ENCODE measurements around the gene IDH3G.
A peak's percentile ranks its signal among the peaks of the same experiment; 100 is the strongest.

IDH3G gene

GRCh38 chrX:153740631-153741222 is 53.4 kb downstream of the IDH3G start:
- H2BK120ac ChIP-seq (ENCODE audit: low read depth, low read length): no peak overlapping the region

DNA sequence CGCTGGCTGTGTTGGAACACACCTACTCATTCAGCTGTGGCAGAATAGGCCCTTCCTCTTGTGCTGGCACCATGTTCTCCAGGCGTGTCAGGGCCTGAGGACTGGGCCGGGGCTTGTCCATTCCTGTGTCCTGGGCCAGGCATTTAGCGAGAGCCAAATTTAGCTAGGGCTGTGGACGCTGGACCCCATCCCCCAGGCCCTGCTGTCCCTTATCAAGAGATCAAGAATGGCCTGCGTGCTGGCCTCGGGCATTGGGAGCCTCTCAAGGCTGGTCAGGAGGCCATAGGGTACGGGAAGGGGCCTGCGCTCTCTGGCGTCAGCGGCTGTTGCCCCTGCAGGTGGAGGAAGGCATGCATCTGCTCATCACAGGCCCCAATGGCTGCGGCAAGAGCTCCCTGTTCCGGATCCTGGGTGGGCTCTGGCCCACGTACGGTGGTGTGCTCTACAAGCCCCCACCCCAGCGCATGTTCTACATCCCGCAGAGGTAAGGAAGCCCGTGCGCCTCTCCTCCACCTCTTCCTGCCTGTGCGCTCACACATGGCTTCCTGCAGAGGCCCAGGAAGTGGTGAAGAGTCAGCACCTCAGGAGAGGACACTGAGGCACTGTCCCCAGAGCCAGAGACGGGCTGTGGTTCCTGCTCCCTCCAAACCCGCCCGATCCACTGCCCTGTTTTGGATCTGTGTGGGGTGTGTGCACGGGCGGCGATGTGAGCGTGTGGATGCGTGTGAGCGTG is 54.3 kb downstream of the IDH3G start:
- Histone ChIP-seq H2AFZ (ENCODE audit: low read depth, low read length) (no peak overlapping the region), H3K4me1 (ENCODE audit: control insufficient read depth, insufficient read depth, low read depth, low read length) (peaks cover 5% of the 10 kb centered on the region), H2BK12ac (ENCODE audit: low read length in 2 of 2) (no peak overlapping the region), H2BK5ac (ENCODE audit: low read depth, low read length, poor library complexity, severe bottlenecking) (no peak overlapping the region), H3K4me2 (ENCODE audit: low read length, poor library complexity, severe bottlenecking) (no peak overlapping the region), H2BK120ac (ENCODE audit: low read depth, low read length) (no peak overlapping the region), H4K91ac (ENCODE audit: low read length) (no peak overlapping the region), H3K4ac (ENCODE audit: low read depth in 1 of 2, low read length in 2 of 2) (no peak overlapping the region), H4K8ac (ENCODE audit: low read length) (no peak overlapping the region), H2AK5ac (ENCODE audit: low read length, severe bottlenecking) (no peak overlapping the region), H2BK15ac (ENCODE audit: low read depth, poor library complexity, severe bottlenecking) (no peak overlapping the region), H3K9me3 (ENCODE audit: control insufficient read depth, low read length) (peaks cover 5% of the 10 kb centered on the region), H3K36me3 (ENCODE audit: control insufficient read depth in 1 of 2, insufficient read depth in 2 of 2, low read depth in 1 of 2, low read length in 2 of 2) (peaks cover 11 to 32% of the 10 kb centered on the region in 2 experiments), H3K27me3 (ENCODE audit: control insufficient read depth in 1 of 2, insufficient read depth in 1 of 2, low read length in 2 of 2) (no peaks in the 10 kb centered on the region), H3K18ac (ENCODE audit: low read depth in 1 of 2, low read length in 2 of 2) (peak overlapping the region in 1 of 2 experiments; percentile 24), H3K14ac (ENCODE audit: low read length in 2 of 2) (no peak overlapping the region), H3K9ac (ENCODE audit: low read length) (no peak overlapping the region), H3K4me3 (ENCODE audit: insufficient read depth in 1 of 2, low read depth in 1 of 2, low read length in 2 of 2) (no peak overlapping the region), H3K27ac (ENCODE audit: low read length, poor library complexity, severe bottlenecking) (no peak overlapping the region), H3K23ac (ENCODE audit: low read length in 2 of 2) (no peak overlapping the region), H3K79me1 (replicated peaks; ENCODE audit: low read length, poor library complexity, severe bottlenecking) (no peaks in the 10 kb centered on the region)
- DNase-seq: no peak
- WGBS: 92% methylated on average over 26 of the region's 29 CpGs

More at GRCh38 chrX:153740631-153741222, 53.4 kb downstream of the IDH3G start:
- Histone ChIP-seq H3K79me1 (replicated peaks; ENCODE audit: low read length, poor library complexity, severe bottlenecking) (no peaks in the 10 kb centered on the region), H3K18ac (ENCODE audit: low read depth in 1 of 2, low read length in 2 of 2) (no peak overlapping the region), H3K27ac (ENCODE audit: low read length, poor library complexity, severe bottlenecking) (no peak overlapping the region), H3K4me2 (ENCODE audit: low read length, poor library complexity, severe bottlenecking) (no peak overlapping the region), H3K23ac (ENCODE audit: low read length in 2 of 2) (no peak overlapping the region), H2BK15ac (ENCODE audit: low read depth, poor library complexity, severe bottlenecking) (no peak overlapping the region), H2BK12ac (ENCODE audit: low read length in 2 of 2) (no peak overlapping the region), H3K4me3 (ENCODE audit: insufficient read depth in 1 of 2, low read depth in 1 of 2, low read length in 2 of 2) (no peak overlapping the region), H2AK5ac (ENCODE audit: low read length, severe bottlenecking) (no peak overlapping the region), H2BK5ac (ENCODE audit: low read depth, low read length, poor library complexity, severe bottlenecking) (no peak overlapping the region), H4K8ac (ENCODE audit: low read length) (no peak overlapping the region), H3K4ac (ENCODE audit: low read depth in 1 of 2, low read length in 2 of 2) (no peak overlapping the region), H2AFZ (ENCODE audit: low read depth, low read length) (no peak overlapping the region), H3K4me1 (ENCODE audit: control insufficient read depth, insufficient read depth, low read depth, low read length) (peaks cover 5% of the 10 kb centered on the region), H3K9me3 (ENCODE audit: control insufficient read depth, low read length) (peaks cover under 1% of the 10 kb centered on the region), H4K91ac (ENCODE audit: low read length) (no peak overlapping the region), H3K36me3 (ENCODE audit: control insufficient read depth in 1 of 2, insufficient read depth in 2 of 2, low read depth in 1 of 2, low read length in 2 of 2) (peaks cover 11 to 32% of the 10 kb centered on the region in 2 experiments), H3K9ac (ENCODE audit: low read length) (no peak overlapping the region), H3K27me3 (ENCODE audit: control insufficient read depth in 1 of 2, insufficient read depth in 1 of 2, low read length in 2 of 2) (no peaks in the 10 kb centered on the region), H3K14ac (ENCODE audit: low read length in 2 of 2) (no peak overlapping the region)
- over 99% methylated on average over 9 of the region's 16 CpGs for WGBS
- DNase-seq: no peak

- peaks cover 7% of the 10 kb centered on the region for H3K9me3 ChIP-seq (ENCODE audit: control insufficient read depth, low read length)
- H2AK5ac ChIP-seq (ENCODE audit: low read length, severe bottlenecking): no peak overlapping the region
- no peak overlapping the region for H3K9ac ChIP-seq (ENCODE audit: low read length)
- H3K4me3 ChIP-seq (ENCODE audit: insufficient read depth in 1 of 2, low read depth in 1 of 2, low read length in 2 of 2): no peak overlapping the region
- no peak overlapping the region for H3K14ac ChIP-seq (ENCODE audit: low read length in 2 of 2)
- H2AFZ ChIP-seq (ENCODE audit: low read depth, low read length): no peak overlapping the region
- no peak overlapping the region for H2BK120ac ChIP-seq (ENCODE audit: low read depth, low read length)
- H2BK5ac ChIP-seq (ENCODE audit: low read depth, low read length, poor library complexity, severe bottlenecking): no peak overlapping the region
- DNase-seq: no peak
- no peak overlapping the region for H3K18ac ChIP-seq (ENCODE audit: low read depth in 1 of 2, low read length in 2 of 2)
- H3K79me1 ChIP-seq (replicated peaks; ENCODE audit: low read length, poor library complexity, severe bottlenecking): no peaks in the 10 kb centered on the region
- H4K8ac ChIP-seq (ENCODE audit: low read length): no peak overlapping the region
- H3K23ac ChIP-seq (ENCODE audit: low read length in 2 of 2): no peak overlapping the region
- no peak overlapping the region for H4K91ac ChIP-seq (ENCODE audit: low read length)
- 91% methylated on average over 21 of the region's 27 CpGs for WGBS
- peaks cover 11 to 39% of the 10 kb centered on the region in 2 experiments for H3K36me3 ChIP-seq (ENCODE audit: control insufficient read depth in 1 of 2, insufficient read depth in 2 of 2, low read depth in 1 of 2, low read length in 2 of 2)
- H3K27me3 ChIP-seq (ENCODE audit: control insufficient read depth in 1 of 2, insufficient read depth in 1 of 2, low read length in 2 of 2): no peaks in the 10 kb centered on the region
- peaks cover under 1% of the 10 kb centered on the region for H3K4me1 ChIP-seq (ENCODE audit: control insufficient read depth, insufficient read depth, low read depth, low read length)
- no peak overlapping the region for H3K4me2 ChIP-seq (ENCODE audit: low read length, poor library complexity, severe bottlenecking)
- H2BK15ac ChIP-seq (ENCODE audit: low read depth, poor library complexity, severe bottlenecking): no peak overlapping the region
- H3K4ac ChIP-seq (ENCODE audit: low read depth in 1 of 2, low read length in 2 of 2): no peak overlapping the region
- H3K27ac ChIP-seq (ENCODE audit: low read length, poor library complexity, severe bottlenecking): no peak overlapping the region
- no peak overlapping the region for H2BK12ac ChIP-seq (ENCODE audit: low read length in 2 of 2)
These were observed 56.0 kb downstream of the IDH3G start for GRCh38 chrX:153738056-153738605.

DNA sequence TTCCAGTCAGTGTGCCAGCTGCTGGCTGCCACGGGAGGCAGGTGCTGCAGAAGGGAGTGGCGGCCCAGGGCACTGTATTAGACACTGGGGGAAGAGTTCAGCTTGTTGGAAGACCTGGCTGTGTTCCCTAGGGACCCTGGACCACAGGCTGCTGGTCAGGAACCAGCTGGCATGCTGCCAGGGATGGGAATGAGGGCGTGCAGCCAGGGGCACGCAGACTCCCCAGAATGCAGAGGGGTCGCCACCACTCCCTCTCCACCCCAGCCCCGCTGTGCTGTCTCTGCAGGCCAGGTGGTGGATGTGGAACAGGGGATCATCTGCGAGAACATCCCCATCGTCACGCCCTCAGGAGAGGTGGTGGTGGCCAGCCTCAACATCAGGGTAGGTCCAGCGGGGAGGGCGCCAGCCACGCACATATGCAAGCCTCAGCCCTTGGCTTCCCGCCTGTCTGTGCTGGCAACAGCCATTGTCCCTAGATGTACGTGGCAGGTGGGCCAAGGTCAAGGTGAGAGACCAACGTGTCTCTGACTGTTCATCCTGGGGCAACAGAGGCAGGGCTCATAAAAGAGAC is 57.2 kb downstream of the IDH3G start:
- Histone ChIP-seq H3K79me1 (replicated peaks; ENCODE audit: low read length, poor library complexity, severe bottlenecking) (no peaks in the 10 kb centered on the region), H2BK120ac (ENCODE audit: low read depth, low read length) (no peak overlapping the region), H3K4me3 (ENCODE audit: insufficient read depth in 1 of 2, low read depth in 1 of 2, low read length in 2 of 2) (no peak overlapping the region), H3K9me3 (ENCODE audit: control insufficient read depth, low read length) (peaks cover 10% of the 10 kb centered on the region), H3K23ac (ENCODE audit: low read length in 2 of 2) (no peak overlapping the region), H3K27me3 (ENCODE audit: control insufficient read depth in 1 of 2, insufficient read depth in 1 of 2, low read length in 2 of 2) (no peaks in the 10 kb centered on the region), H3K4me1 (ENCODE audit: control insufficient read depth, insufficient read depth, low read depth, low read length) (peaks cover 2% of the 10 kb centered on the region), H3K14ac (ENCODE audit: low read length in 2 of 2) (no peak overlapping the region), H3K18ac (ENCODE audit: low read depth in 1 of 2, low read length in 2 of 2) (no peak overlapping the region), H2AFZ (ENCODE audit: low read depth, low read length) (no peak overlapping the region), H3K4me2 (ENCODE audit: low read length, poor library complexity, severe bottlenecking) (no peak overlapping the region), H3K9ac (ENCODE audit: low read length) (no peak overlapping the region), H2BK15ac (ENCODE audit: low read depth, poor library complexity, severe bottlenecking) (no peak overlapping the region), H2BK5ac (ENCODE audit: low read depth, low read length, poor library complexity, severe bottlenecking) (no peak overlapping the region), H2BK12ac (ENCODE audit: low read length in 2 of 2) (no peak overlapping the region), H3K36me3 (ENCODE audit: control insufficient read depth in 1 of 2, insufficient read depth in 2 of 2, low read depth in 1 of 2, low read length in 2 of 2) (peaks cover 11 to 43% of the 10 kb centered on the region in 2 experiments), H2AK5ac (ENCODE audit: low read length, severe bottlenecking) (no peak overlapping the region), H3K4ac (ENCODE audit: low read depth in 1 of 2, low read length in 2 of 2) (no peak overlapping the region), H4K91ac (ENCODE audit: low read length) (no peak overlapping the region), H3K27ac (ENCODE audit: low read length, poor library complexity, severe bottlenecking) (no peak overlapping the region), H4K8ac (ENCODE audit: low read length) (no peak overlapping the region)
- DNase-seq: no peak
- WGBS: 98% methylated on average over 8 of the region's 15 CpGs
